HG02763 (cell line): Measurements from ENCODE around the gene SEMA3A.
"Not testable (repeated sequence)": the region's sequence is repeated elsewhere in the genome, so short reads cannot be mapped to it uniquely, and the experiment has no call there.

Source experiments
- ATAC-seq: cut with Tn5 transposase; IDR thresholded peaks from one replicate; pipeline ENCODE4 v1.9.1; 2021; ENCODE audit warnings: mild to moderate bottlenecking, moderate library complexity; ENCODE audit not compliant: unreplicated experiment

Gene SEMA3A

GRCh38 chr7:84194484-84195271, at the start of gene SEMA3A:
SEMA3A (minus strand) TSS chr7:84194789; CDS start chr7:84194586, 203 bp downstream.
- no peak for ATAC-seq

- not testable (repeated sequence) for ATAC-seq
Measured at GRCh38 chr7:84243037-84243436, 48.4 kb upstream of the SEMA3A start.

- no peak for ATAC-seq
Measured at GRCh38 chr7:84238596-84238995, 44.0 kb upstream of the SEMA3A start.

GRCh38 chr7:84237533-84238173, 43.1 kb upstream of the SEMA3A start:
- no peak for ATAC-seq

- ATAC-seq = no peak
Measured at GRCh38 chr7:84236398-84236797, 41.8 kb upstream of the SEMA3A start.

GRCh38 chr7:84232646-84233045, 38.1 kb upstream of the SEMA3A start:
- no peak for ATAC-seq

GRCh38 chr7:84231157-84231556, 36.6 kb upstream of the SEMA3A start:
- no peak for ATAC-seq

- ATAC-seq = no peak
Measured at GRCh38 chr7:84230491-84230890, 35.9 kb upstream of the SEMA3A start.

GRCh38 chr7:84228526-84228925, 33.9 kb upstream of the SEMA3A start:
- no peak for ATAC-seq

- ATAC-seq = no peak
Measured at GRCh38 chr7:84226759-84227158, 32.2 kb upstream of the SEMA3A start.

GRCh38 chr7:84224505-84224904, 29.9 kb upstream of the SEMA3A start:
- no peak for ATAC-seq

- ATAC-seq = no peak
Measured at GRCh38 chr7:84219310-84219709, 24.7 kb upstream of the SEMA3A start.

- no peak for ATAC-seq
Measured at GRCh38 chr7:84218681-84219080, 24.1 kb upstream of the SEMA3A start.

GRCh38 chr7:84216472-84216871, 21.9 kb upstream of the SEMA3A start:
- no peak for ATAC-seq

- ATAC-seq = not testable (repeated sequence)
Measured at GRCh38 chr7:84214757-84215156, 20.2 kb upstream of the SEMA3A start.

- no peak for ATAC-seq
Measured at GRCh38 chr7:84210301-84210700, 15.7 kb upstream of the SEMA3A start.

- ATAC-seq = no peak
Measured at GRCh38 chr7:84209006-84209405, 14.4 kb upstream of the SEMA3A start.

GRCh38 chr7:84207615-84208014, 13.0 kb upstream of the SEMA3A start:
- ATAC-seq = no peak

GRCh38 chr7:84207025-84207424, 12.4 kb upstream of the SEMA3A start:
- no peak for ATAC-seq

GRCh38 chr7:84204655-84205054, 10.1 kb upstream of the SEMA3A start:
- ATAC-seq = no peak

GRCh38 chr7:84202855-84203254, 8.3 kb upstream of the SEMA3A start:
- no peak for ATAC-seq

GRCh38 chr7:84200859-84201258, 6.3 kb upstream of the SEMA3A start:
- ATAC-seq = no peak
